Measurements from ENCODE around the gene ZFYVE27.

DNA sequence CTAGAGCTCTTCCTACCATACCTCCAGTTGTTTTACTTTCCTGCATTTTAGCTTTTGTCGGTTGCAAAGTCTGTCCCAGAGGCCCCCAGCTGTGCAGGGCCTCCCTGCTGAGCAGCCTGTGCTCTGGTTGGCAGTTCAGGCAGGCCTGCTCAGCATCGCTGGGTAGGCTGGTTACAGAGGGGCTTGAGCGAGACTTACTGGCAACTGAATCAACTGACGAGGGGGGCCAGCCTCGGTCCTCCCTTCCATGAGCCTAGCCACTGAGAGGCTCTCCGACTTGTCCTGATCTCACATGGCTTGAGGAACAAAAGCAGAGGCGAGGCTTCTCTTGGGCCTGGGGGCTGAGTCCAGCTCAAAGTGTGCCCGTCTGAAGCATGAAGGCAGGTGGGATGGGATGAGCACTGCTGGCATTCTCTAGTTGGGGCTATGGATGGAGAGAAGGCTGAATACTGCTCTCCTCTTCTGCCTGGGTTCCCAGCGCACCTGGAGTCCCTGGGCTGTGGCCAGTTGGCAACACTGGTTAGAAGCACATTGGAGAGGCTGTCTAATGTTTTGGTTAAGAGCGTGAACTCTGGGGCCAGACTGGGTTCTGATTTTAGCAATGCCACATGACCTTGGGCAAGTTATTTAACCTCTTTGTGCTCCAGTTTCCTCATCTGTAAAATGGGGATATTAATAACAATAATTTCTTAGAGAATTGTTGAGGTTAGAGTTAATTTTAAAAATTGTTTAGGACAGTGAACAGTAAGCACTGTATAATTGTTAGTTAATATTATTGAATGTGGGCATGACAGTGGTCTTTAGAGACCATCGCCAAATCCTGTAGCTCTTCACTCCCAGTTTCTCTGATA, 41.7 kb downstream of the ZFYVE27 start:
- TF ChIP-seq, protein P1, sequence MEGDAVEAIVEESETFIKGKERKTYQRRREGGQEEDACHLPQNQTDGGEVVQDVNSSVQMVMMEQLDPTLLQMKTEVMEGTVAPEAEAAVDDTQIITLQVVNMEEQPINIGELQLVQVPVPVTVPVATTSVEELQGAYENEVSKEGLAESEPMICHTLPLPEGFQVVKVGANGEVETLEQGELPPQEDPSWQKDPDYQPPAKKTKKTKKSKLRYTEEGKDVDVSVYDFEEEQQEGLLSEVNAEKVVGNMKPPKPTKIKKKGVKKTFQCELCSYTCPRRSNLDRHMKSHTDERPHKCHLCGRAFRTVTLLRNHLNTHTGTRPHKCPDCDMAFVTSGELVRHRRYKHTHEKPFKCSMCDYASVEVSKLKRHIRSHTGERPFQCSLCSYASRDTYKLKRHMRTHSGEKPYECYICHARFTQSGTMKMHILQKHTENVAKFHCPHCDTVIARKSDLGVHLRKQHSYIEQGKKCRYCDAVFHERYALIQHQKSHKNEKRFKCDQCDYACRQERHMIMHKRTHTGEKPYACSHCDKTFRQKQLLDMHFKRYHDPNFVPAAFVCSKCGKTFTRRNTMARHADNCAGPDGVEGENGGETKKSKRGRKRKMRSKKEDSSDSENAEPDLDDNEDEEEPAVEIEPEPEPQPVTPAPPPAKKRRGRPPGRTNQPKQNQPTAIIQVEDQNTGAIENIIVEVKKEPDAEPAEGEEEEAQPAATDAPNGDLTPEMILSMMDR (IDR thresholded peaks at IDR 0.05): no peak
- no peak for TF ChIP-seq POLR2A (IDR thresholded peaks at IDR 0.05)
